ENCODE results near the gene XRCC5. TPM values are rescaled to one million over a fixed set of nuclear protein-coding genes. Genes with fewer than 3 reads are reported as not detected.
A peak's percentile ranks its signal among the peaks of the same experiment; 100 is the strongest.

The XRCC5 gene
- polyA plus RNA-seq (2013), result 193 and 196 TPM in 2 replicates

GRCh38 chr2:216108967-216109921 is at the start of gene XRCC5:
XRCC5 (plus strand) TSS chr2:216109348; CDS start chr2:216109437, 89 bp downstream.
- no peaks in the 10 kb centered on the region for H3K9me3 ChIP-seq (ENCODE audit: insufficient read depth, low read depth, low read length)
- peak within 1 kb of the TSS; percentile 91 for H2AFZ ChIP-seq (ENCODE audit: insufficient read depth, low read length, poor library complexity)
- H3K27me3 ChIP-seq (ENCODE audit: insufficient read depth, low read length), result no peaks in the 10 kb centered on the region
- H3K27ac ChIP-seq (ENCODE audit: low read depth, low read length), result peak within 1 kb of the TSS; percentile 35
- H3K79me2 ChIP-seq (ENCODE audit: control insufficient read depth, insufficient read depth, low read length, poor library complexity), result peaks cover 5% of the 10 kb centered on the region
- H4K12ac ChIP-seq (ENCODE audit: low read depth, low read length), result peak within 1 kb of the TSS; percentile 97
- peak within 1 kb of the TSS; percentile 87 for H3K4me3 ChIP-seq (ENCODE audit: low read depth, low read length)
- H3K18ac ChIP-seq (ENCODE audit: low read length), result peak within 1 kb of the TSS; percentile 83
- no CpG with 5 or more reads among the region's 57 CpGs for WGBS (ENCODE audit: extremely low coverage, insufficient coverage, insufficient read length)
- H4K8ac ChIP-seq (ENCODE audit: low read depth, low read length), result peak within 1 kb of the TSS; percentile 97
- peak within 1 kb of the TSS; percentile 98 for H3K14ac ChIP-seq (ENCODE audit: low read length)
- peak within 1 kb of the TSS; percentile 92 for H3K4ac ChIP-seq (ENCODE audit: low read depth, low read length)
- peak within 1 kb of the TSS; percentile 89 for H3K4me2 ChIP-seq (ENCODE audit: low read length)
- H3K36me3 ChIP-seq (ENCODE audit: control insufficient read depth in 1 of 2, insufficient read depth in 2 of 2, low read length in 2 of 2), result peaks cover 5 to 19% of the 10 kb centered on the region in 2 experiments
- H3K23ac ChIP-seq (ENCODE audit: low read length), result no peak within 1 kb of the TSS
- peak; percentile 99 to 100 for DNase-seq
- H2AK5ac ChIP-seq (ENCODE audit: low read length), result peak within 1 kb of the TSS; percentile 78
- no peak within 1 kb of the TSS for H2BK12ac ChIP-seq (ENCODE audit: low read length)
- peak within 1 kb of the TSS; percentile 94 for H3K9ac ChIP-seq (ENCODE audit: low read length)
- H2BK5ac ChIP-seq (ENCODE audit: low read depth, low read length, poor library complexity), result peak within 1 kb of the TSS; percentile 90
- H3K79me1 ChIP-seq (ENCODE audit: low read length), result peaks cover 5% of the 10 kb centered on the region
- peak within 1 kb of the TSS; percentile 82 for H2BK120ac ChIP-seq (ENCODE audit: insufficient read depth, low read length, poor library complexity)
- H4K91ac ChIP-seq (ENCODE audit: low read depth, low read length), result peak within 1 kb of the TSS; percentile 95
- H3K4me1 ChIP-seq (ENCODE audit: control insufficient read depth in 1 of 2, insufficient read depth in 2 of 2, low read length in 2 of 2), result peaks cover 2 to 10% of the 10 kb centered on the region in 2 experiments

GRCh38 chr2:216064014-216064630 is 45.0 kb upstream of the XRCC5 start:
- Histone ChIP-seq H3K9ac (ENCODE audit: low read length) (no peak overlapping the region), H4K8ac (ENCODE audit: low read depth, low read length) (no peak overlapping the region), H3K27me3 (ENCODE audit: insufficient read depth, low read length) (no peaks in the 10 kb centered on the region), H3K79me1 (ENCODE audit: low read length) (no peaks in the 10 kb centered on the region), H4K91ac (ENCODE audit: low read depth, low read length) (no peak overlapping the region), H3K9me3 (ENCODE audit: insufficient read depth, low read depth, low read length) (no peaks in the 10 kb centered on the region), H3K27ac (ENCODE audit: low read depth, low read length) (no peak overlapping the region), H3K4ac (ENCODE audit: low read depth, low read length) (no peak overlapping the region), H3K18ac (ENCODE audit: low read length) (no peak overlapping the region), H4K12ac (ENCODE audit: low read depth, low read length) (no peak overlapping the region), H3K4me2 (ENCODE audit: low read length) (no peak overlapping the region), H2AK5ac (ENCODE audit: low read length) (no peak overlapping the region), H3K4me3 (ENCODE audit: low read depth, low read length) (no peak overlapping the region), H2BK5ac (ENCODE audit: low read depth, low read length, poor library complexity) (no peak overlapping the region), H3K36me3 (ENCODE audit: control insufficient read depth in 1 of 2, insufficient read depth in 2 of 2, low read length in 2 of 2) (no peaks in the 10 kb centered on the region), H2BK12ac (ENCODE audit: low read length) (no peak overlapping the region), H2AFZ (ENCODE audit: insufficient read depth, low read length, poor library complexity) (no peak overlapping the region), H3K4me1 (ENCODE audit: control insufficient read depth in 1 of 2, insufficient read depth in 2 of 2, low read length in 2 of 2) (no peaks in the 10 kb centered on the region), H3K14ac (ENCODE audit: low read length) (no peak overlapping the region), H2BK120ac (ENCODE audit: insufficient read depth, low read length, poor library complexity) (no peak overlapping the region), H3K79me2 (ENCODE audit: control insufficient read depth, insufficient read depth, low read length, poor library complexity) (no peaks in the 10 kb centered on the region), H3K23ac (ENCODE audit: low read length) (no peak overlapping the region)
- peak in 1 of 2 donors; percentile 28 for DNase-seq
- no CpG with 5 or more reads among the region's 2 CpGs for WGBS (ENCODE audit: extremely low coverage, insufficient coverage, insufficient read length)

- H3K4me1 ChIP-seq (ENCODE audit: control insufficient read depth in 1 of 2, insufficient read depth in 2 of 2, low read length in 2 of 2), result no peaks in the 10 kb centered on the region
- no peak overlapping the region for H3K4me2 ChIP-seq (ENCODE audit: low read length)
- H2BK120ac ChIP-seq (ENCODE audit: insufficient read depth, low read length, poor library complexity), result no peak overlapping the region
- H3K4ac ChIP-seq (ENCODE audit: low read depth, low read length), result no peak overlapping the region
- no peak overlapping the region for H3K4me3 ChIP-seq (ENCODE audit: low read depth, low read length)
- no peak overlapping the region for H3K18ac ChIP-seq (ENCODE audit: low read length)
- H4K12ac ChIP-seq (ENCODE audit: low read depth, low read length), result no peak overlapping the region
- H3K27ac ChIP-seq (ENCODE audit: low read depth, low read length), result no peak overlapping the region
- H3K23ac ChIP-seq (ENCODE audit: low read length), result no peak overlapping the region
- no peak overlapping the region for H3K9ac ChIP-seq (ENCODE audit: low read length)
- H2AFZ ChIP-seq (ENCODE audit: insufficient read depth, low read length, poor library complexity), result no peak overlapping the region
- H3K14ac ChIP-seq (ENCODE audit: low read length), result no peak overlapping the region
- H3K36me3 ChIP-seq (ENCODE audit: control insufficient read depth in 1 of 2, insufficient read depth in 2 of 2, low read length in 2 of 2), result no peaks in the 10 kb centered on the region
- H3K79me2 ChIP-seq (ENCODE audit: control insufficient read depth, insufficient read depth, low read length, poor library complexity), result no peaks in the 10 kb centered on the region
- no CpG with 5 or more reads among the region's 1 CpG for WGBS (ENCODE audit: extremely low coverage, insufficient coverage, insufficient read length)
- H3K79me1 ChIP-seq (ENCODE audit: low read length), result no peaks in the 10 kb centered on the region
- DNase-seq, result no peak
- H3K9me3 ChIP-seq (ENCODE audit: insufficient read depth, low read depth, low read length), result no peaks in the 10 kb centered on the region
- no peak overlapping the region for H2BK12ac ChIP-seq (ENCODE audit: low read length)
- H2AK5ac ChIP-seq (ENCODE audit: low read length), result no peak overlapping the region
- no peak overlapping the region for H2BK5ac ChIP-seq (ENCODE audit: low read depth, low read length, poor library complexity)
- no peak overlapping the region for H4K91ac ChIP-seq (ENCODE audit: low read depth, low read length)
- H3K27me3 ChIP-seq (ENCODE audit: insufficient read depth, low read length), result no peaks in the 10 kb centered on the region
- no peak overlapping the region for H4K8ac ChIP-seq (ENCODE audit: low read depth, low read length)
These were observed 44.5 kb upstream of the XRCC5 start for GRCh38 chr2:216064665-216065064.

- Histone ChIP-seq H3K4me2 (ENCODE audit: low read length) (no peak overlapping the region), H4K8ac (ENCODE audit: low read depth, low read length) (no peak overlapping the region), H3K23ac (ENCODE audit: low read length) (peak overlapping the region; percentile 80), H3K27ac (ENCODE audit: low read depth, low read length) (no peak overlapping the region), H2AFZ (ENCODE audit: insufficient read depth, low read length, poor library complexity) (no peak overlapping the region), H4K12ac (ENCODE audit: low read depth, low read length) (no peak overlapping the region), H3K18ac (ENCODE audit: low read length) (no peak overlapping the region), H3K9ac (ENCODE audit: low read length) (no peak overlapping the region), H4K91ac (ENCODE audit: low read depth, low read length) (no peak overlapping the region), H3K4me3 (ENCODE audit: low read depth, low read length) (no peak overlapping the region), H3K36me3 (ENCODE audit: control insufficient read depth in 1 of 2, insufficient read depth in 2 of 2, low read length in 2 of 2) (no peaks in the 10 kb centered on the region), H2AK5ac (ENCODE audit: low read length) (no peak overlapping the region), H3K4me1 (ENCODE audit: control insufficient read depth in 1 of 2, insufficient read depth in 2 of 2, low read length in 2 of 2) (no peaks in the 10 kb centered on the region), H2BK5ac (ENCODE audit: low read depth, low read length, poor library complexity) (no peak overlapping the region), H3K4ac (ENCODE audit: low read depth, low read length) (no peak overlapping the region), H2BK12ac (ENCODE audit: low read length) (no peak overlapping the region), H3K14ac (ENCODE audit: low read length) (no peak overlapping the region), H2BK120ac (ENCODE audit: insufficient read depth, low read length, poor library complexity) (no peak overlapping the region), H3K9me3 (ENCODE audit: insufficient read depth, low read depth, low read length) (no peaks in the 10 kb centered on the region), H3K79me2 (ENCODE audit: control insufficient read depth, insufficient read depth, low read length, poor library complexity) (no peaks in the 10 kb centered on the region), H3K79me1 (ENCODE audit: low read length) (no peaks in the 10 kb centered on the region), H3K27me3 (ENCODE audit: insufficient read depth, low read length) (no peaks in the 10 kb centered on the region)
- DNase-seq, result no peak
- WGBS (ENCODE audit: extremely low coverage, insufficient coverage, insufficient read length), result no CpG with 5 or more reads among the region's 5 CpGs
These were observed 42.9 kb upstream of the XRCC5 start for GRCh38 chr2:216066230-216066629.
